HepG2 (cell line): ENCODE results near the gene THOC1. TPM values are rescaled to one million over a fixed set of nuclear protein-coding genes. Genes with fewer than 3 reads are reported as not detected.

Experiments
- ATAC-seq: fragments of 200-7000 bp; cut with Tn5 transposase; 3 replicates; pipeline ENCODE4 v1.9.1; 2020; ENCODE audit warnings: mild to moderate bottlenecking, moderate library complexity
- BruUV-seq: library from RNA; stranded (reverse); fragments of 400-500 nt; replicated peaks from 2 replicates; lab custom pipeline; 2021; lab: Mats Ljungman, UMichigan
- CTCF ChIA-PET: fragments of 300-600 bp; formaldehyde crosslinking; extraction: SDS; loops from one replicate; lab custom pipeline; 2021; ENCODE audit warnings: low total read pairs, inconsistent platforms, low intra/inter-chr PET ratio; lab: Yijun Ruan, JAX
- POLR2A ChIA-PET: fragments of 350-600 bp; sonication (Branson Sonifier 250); formaldehyde crosslinking; loops from one replicate; lab custom pipeline; 2020; ENCODE audit warnings: antibody characterized with exemption, inconsistent platforms; lab: Yijun Ruan, JAX
- DNase-seq: peaks from one replicate; pipeline ENCODE4 v3.0.0-alpha.2; 2015; ENCODE audit warnings: low spot score
- FAIRE-seq: peaks from 3 replicates; lab custom pipeline; 2011; peaks lifted over from hg19 to GRCh38; lab: Jason Lieb, UNC
- H2AFZ ChIP-seq: one replicate; pipeline ENCODE4 v1.6.1; 2011; ENCODE audit warnings: low read length, inconsistent platforms
- H3K27ac ChIP-seq: fragments of 300-600 bp; 3 replicates; pipeline ENCODE4 v1.8.0; 2011; ENCODE audit warnings: mixed run types, mild to moderate bottlenecking, mixed read lengths, low read length, inconsistent platforms; ENCODE audit not compliant: insufficient read depth; ENCODE audit errors: extremely low read length
- H3K27me3 ChIP-seq, 2 experiments: fragments of 200-600 bp in 1 of 2; 2 replicates in 1 of 2; 3 replicates in 1 of 2; pipeline versions ENCODE4 v1.6.0 to v1.8.0; 2011; ENCODE audit warnings: low read length in 2 of 2, mild to moderate bottlenecking in 2 of 2, moderate library complexity in 2 of 2, inconsistent platforms in 1 of 2; ENCODE audit not compliant: insufficient read depth in 2 of 2, control insufficient read depth in 1 of 2
- H3K36me3 ChIP-seq, 2 experiments: fragments of 200-600 bp in 1 of 2; replicated peaks in 1 of 2; 2 replicates in 1 of 2; 3 replicates in 1 of 2; pipeline versions ENCODE4 v1.5.1 to v1.8.0; 2011; ENCODE audit warnings: low read length in 2 of 2, inconsistent platforms in 1 of 2; ENCODE audit not compliant: insufficient read depth in 2 of 2, control insufficient read depth in 1 of 2
- H3K4me1 ChIP-seq: 2 replicates; pipeline ENCODE4 v1.5.1; 2012; ENCODE audit warnings: low read length, inconsistent platforms; ENCODE audit not compliant: insufficient read depth
- H3K4me2 ChIP-seq: 2 replicates; pipeline ENCODE4 v1.6.0; 2011; ENCODE audit warnings: low read depth, low read length, inconsistent platforms
- H3K4me3 ChIP-seq, 3 experiments: fragments of 200-600 bp in 1 of 3; sonication (generic), shearing (Covaris generic) in 1 of 3; replicated peaks in 1 of 3; 2 replicates each; pipeline ENCODE4 v1.5.1; 2011 to 2016; ENCODE audit warnings: low read length in 3 of 3, inconsistent platforms in 2 of 3, low read depth in 2 of 3, mild to moderate bottlenecking in 2 of 3, control low read depth in 1 of 3, mixed read lengths in 1 of 3; ENCODE audit not compliant: insufficient read depth in 1 of 3
- H3K79me2 ChIP-seq: one replicate; pipeline ENCODE4 v1.6.1; 2011; ENCODE audit warnings: low read length, inconsistent platforms; ENCODE audit not compliant: insufficient read depth
- H3K9ac ChIP-seq: 2 replicates; pipeline ENCODE4 v1.6.0; 2011; ENCODE audit warnings: mild to moderate bottlenecking, low read depth, low read length, inconsistent platforms; ENCODE audit not compliant: insufficient read depth
- H3K9me3 ChIP-seq: 2 replicates; pipeline ENCODE4 v1.5.1; 2012; ENCODE audit warnings: mild to moderate bottlenecking, low read length
- H4K20me1 ChIP-seq: 2 replicates; pipeline ENCODE4 v1.6.0; 2011; ENCODE audit warnings: inconsistent platforms, mild to moderate bottlenecking, low read length, moderate library complexity; ENCODE audit not compliant: insufficient read depth
- ARID2 ChIP-seq: sonication (generic); formaldehyde crosslinking; IDR thresholded peaks from 2 replicates; pipeline ENCODE4 v1.8.1; 2022; ENCODE audit warnings: mild to moderate bottlenecking, missing genetic modification reagents, borderline replicate concordance
- HNRNPLL ChIP-seq: fragments of 200-400 bp; formaldehyde crosslinking; IDR thresholded peaks from 2 replicates; pipeline ENCODE4 v1.6.1; 2017; ENCODE audit warnings: mild to moderate bottlenecking, low read depth, low read length; ENCODE audit not compliant: poor library complexity, severe bottlenecking
- REL ChIP-seq: sonication (generic); formaldehyde crosslinking; conservative IDR thresholded peaks from 2 replicates; pipeline ENCODE4 v1.8.0; 2022; ENCODE audit warnings: mild to moderate bottlenecking, missing genetic modification reagents, moderate library complexity
- TFE3 ChIP-seq: IDR thresholded peaks from 2 replicates; pipeline ENCODE4 v1.6.1; 2016
- TSC22D2 ChIP-seq: sonication (generic); formaldehyde crosslinking; IDR thresholded peaks from 2 replicates; pipeline ENCODE4 v1.5.1; 2020; ENCODE audit warnings: missing genetic modification reagents, mild to moderate bottlenecking, borderline replicate concordance
- ZFP90 ChIP-seq: sonication (generic); formaldehyde crosslinking; IDR thresholded peaks from 2 replicates; pipeline ENCODE4 v1.8.0; 2022; ENCODE audit warnings: missing genetic modification reagents, mild to moderate bottlenecking, inconsistent platforms, borderline replicate concordance
- ZNF570 ChIP-seq: sonication (generic); formaldehyde crosslinking; IDR thresholded peaks from 2 replicates; pipeline ENCODE4 v1.4.0; 2020; ENCODE audit warnings: mild to moderate bottlenecking, missing genetic modification reagents, borderline replicate concordance
- ZNF644 ChIP-seq: IDR thresholded peaks from 2 replicates; pipeline ENCODE4 v1.6.1; 2016; ENCODE audit warnings: low read depth
- in situ Hi-C: cut with HindIII; loops from 2 replicates; pipeline ENCODE4 v1.10.0; 2017; ENCODE audit warnings: low pct_unique_long_range_greater_than_20kb; ENCODE audit not compliant: extremely low pct_ligation_motif_present
- intact Hi-C: fragments of 100-400 bp; cut with micrococcal nuclease; formaldehyde crosslinking; loops from one replicate; pipeline ENCODE4 v1.10.0; 2022; ENCODE audit not compliant: unreplicated experiment
- polyA plus RNA-seq, 8 experiments: library from polyadenylated mRNA; depleted of rRNA in 3 of 8; stranded (reverse) in 7 of 8; unstranded in 1 of 8; fragments of >200 nt; fragmentation: Illumina TruSeq in 4 of 8; extraction: Trizol in 4 of 8; gene quantifications; 2 replicates each; pipeline versions ENCODE4 v1.2.1 to v1.2.3, GENCODE V29; 2011 to 2016; ENCODE audit warnings: low read depth in 4 of 8, missing spikeins in 1 of 8, mixed read lengths in 1 of 8; ENCODE audit not compliant: insufficient read depth in 1 of 8
- total RNA-seq, 5 experiments: library from RNA; depleted of rRNA; stranded (reverse); fragments of >200 nt; fragmentation: Illumina TruSeq; extraction: Trizol; gene quantifications; 2 replicates each; pipeline ENCODE4 v1.2.3, GENCODE V29; 2016; ENCODE audit warnings: low read depth in 1 of 5
- TF ChIP-seq, protein P1 (sequence below): sonication (generic); formaldehyde crosslinking; IDR thresholded peaks from 2 replicates; pipeline ENCODE4 v1.4.0; 2020; ENCODE audit warnings: missing genetic modification reagents
- TF ChIP-seq, protein P2 (sequence below): sonication (generic); formaldehyde crosslinking; IDR thresholded peaks from 2 replicates; pipeline ENCODE4 v1.8.0; 2022; ENCODE audit warnings: low read depth, missing genetic modification reagents
- TF ChIP-seq, protein P3 (sequence below): sonication (generic); formaldehyde crosslinking; IDR thresholded peaks from 2 replicates; pipeline ENCODE4 v1.4.0; 2020; ENCODE audit warnings: missing genetic modification reagents
- TF ChIP-seq, protein P4 (sequence below): sonication (generic); formaldehyde crosslinking; IDR thresholded peaks from 2 replicates; pipeline ENCODE4 v1.5.0; 2020; ENCODE audit warnings: missing genetic modification reagents

The THOC1 gene
- total and polyA plus RNA-seq, 2 of the 13 experiments (the other 11 are each of a cell fraction or from before 2014, with no cell fraction given), result 40.6 to 56.7 TPM

DNA sequence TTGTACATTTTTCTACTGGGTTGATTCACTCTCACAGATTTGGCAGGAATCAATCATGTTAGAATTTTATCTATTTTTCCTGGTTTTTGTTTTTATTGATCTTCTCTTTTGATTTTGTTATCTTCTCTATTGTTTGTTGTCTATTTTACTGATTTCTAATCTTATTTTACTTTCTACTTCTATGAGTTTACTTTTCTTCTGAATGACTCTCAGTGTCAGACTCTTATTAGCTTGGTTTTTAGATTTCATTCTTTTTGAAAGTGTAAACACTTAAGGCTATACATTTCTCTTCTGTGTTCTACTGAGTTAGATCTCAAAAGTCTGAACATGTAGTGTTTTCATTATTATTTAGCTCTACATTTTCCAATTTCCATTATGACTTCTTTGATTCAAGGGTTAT, 47.1 kb downstream of the THOC1 start:
- Histone ChIP-seq H3K4me2 (no peak overlapping the region), H3K79me2 (no peaks in the 10 kb centered on the region), H3K9ac (no peak overlapping the region), H3K27me3 (no peaks in the 10 kb centered on the region), H3K9me3 (no peaks in the 10 kb centered on the region), H3K4me3 (no peak overlapping the region), H3K27ac (no peak overlapping the region), H4K20me1 (no peaks in the 10 kb centered on the region), H3K4me1 (peaks cover 12% of the 10 kb centered on the region), H2AFZ (no peak overlapping the region), H3K36me3 (peaks cover 3 to 66% of the 10 kb centered on the region in 2 experiments)
- FAIRE-seq (no peak), DNase-seq (no peak), ATAC-seq (no peak)
- BruUV-seq, result no TSS peak
- in situ Hi-C loops (no loop called here), intact Hi-C loops (no loop called here)
- ChIA-PET POLR2A (no interaction called here), CTCF (no interaction called here)
- TF ChIP-seq TSC22D2 (no peak), ZFP90 (CRISPR knock-in tag) (no peak), TFE3 (CRISPR knock-in tag) (no peak), REL (CRISPR knock-in tag) (no peak), HNRNPLL (no peak), ZNF570 (CRISPR knock-in tag) (no peak), ARID2 (CRISPR knock-in tag) (no peak), ZNF644 (CRISPR knock-in tag) (no peak)
- TF ChIP-seq, protein P1, sequence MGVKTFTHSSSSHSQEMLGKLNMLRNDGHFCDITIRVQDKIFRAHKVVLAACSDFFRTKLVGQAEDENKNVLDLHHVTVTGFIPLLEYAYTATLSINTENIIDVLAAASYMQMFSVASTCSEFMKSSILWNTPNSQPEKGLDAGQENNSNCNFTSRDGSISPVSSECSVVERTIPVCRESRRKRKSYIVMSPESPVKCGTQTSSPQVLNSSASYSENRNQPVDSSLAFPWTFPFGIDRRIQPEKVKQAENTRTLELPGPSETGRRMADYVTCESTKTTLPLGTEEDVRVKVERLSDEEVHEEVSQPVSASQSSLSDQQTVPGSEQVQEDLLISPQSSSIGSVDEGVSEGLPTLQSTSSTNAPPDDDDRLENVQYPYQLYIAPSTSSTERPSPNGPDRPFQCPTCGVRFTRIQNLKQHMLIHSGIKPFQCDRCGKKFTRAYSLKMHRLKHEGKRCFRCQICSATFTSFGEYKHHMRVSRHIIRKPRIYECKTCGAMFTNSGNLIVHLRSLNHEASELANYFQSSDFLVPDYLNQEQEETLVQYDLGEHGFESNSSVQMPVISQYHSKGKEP, result no peak
- TF ChIP-seq, protein P2, sequence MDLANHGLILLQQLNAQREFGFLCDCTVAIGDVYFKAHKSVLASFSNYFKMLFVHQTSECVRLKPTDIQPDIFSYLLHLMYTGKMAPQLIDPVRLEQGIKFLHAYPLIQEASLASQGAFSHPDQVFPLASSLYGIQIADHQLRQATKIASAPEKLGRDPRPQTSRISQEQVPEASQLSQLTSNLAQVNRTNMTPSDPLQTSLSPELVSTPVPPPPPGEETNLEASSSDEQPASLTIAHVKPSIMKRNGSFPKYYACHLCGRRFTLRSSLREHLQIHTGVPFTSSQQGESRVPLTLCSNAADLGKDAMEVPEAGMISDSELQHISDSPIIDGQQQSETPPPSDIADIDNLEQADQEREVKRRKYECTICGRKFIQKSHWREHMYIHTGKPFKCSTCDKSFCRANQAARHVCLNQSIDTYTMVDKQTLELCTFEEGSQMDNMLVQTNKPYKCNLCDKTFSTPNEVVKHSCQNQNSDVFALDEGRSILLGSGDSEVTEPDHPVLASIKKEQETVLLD (CRISPR knock-in tag), result no peak
- TF ChIP-seq, protein P3, sequence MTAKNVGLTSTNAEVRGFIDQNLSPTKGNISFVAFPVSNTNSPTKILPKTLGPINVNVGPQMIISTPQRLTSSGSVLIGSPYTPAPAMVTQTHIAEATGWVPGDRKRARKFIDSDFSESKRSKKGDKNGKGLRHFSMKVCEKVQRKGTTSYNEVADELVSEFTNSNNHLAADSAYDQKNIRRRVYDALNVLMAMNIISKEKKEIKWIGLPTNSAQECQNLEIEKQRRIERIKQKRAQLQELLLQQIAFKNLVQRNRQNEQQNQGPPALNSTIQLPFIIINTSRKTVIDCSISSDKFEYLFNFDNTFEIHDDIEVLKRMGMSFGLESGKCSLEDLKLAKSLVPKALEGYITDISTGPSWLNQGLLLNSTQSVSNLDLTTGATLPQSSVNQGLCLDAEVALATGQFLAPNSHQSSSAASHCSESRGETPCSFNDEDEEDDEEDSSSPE (CRISPR knock-in tag), result no peak
- TF ChIP-seq, protein P4, sequence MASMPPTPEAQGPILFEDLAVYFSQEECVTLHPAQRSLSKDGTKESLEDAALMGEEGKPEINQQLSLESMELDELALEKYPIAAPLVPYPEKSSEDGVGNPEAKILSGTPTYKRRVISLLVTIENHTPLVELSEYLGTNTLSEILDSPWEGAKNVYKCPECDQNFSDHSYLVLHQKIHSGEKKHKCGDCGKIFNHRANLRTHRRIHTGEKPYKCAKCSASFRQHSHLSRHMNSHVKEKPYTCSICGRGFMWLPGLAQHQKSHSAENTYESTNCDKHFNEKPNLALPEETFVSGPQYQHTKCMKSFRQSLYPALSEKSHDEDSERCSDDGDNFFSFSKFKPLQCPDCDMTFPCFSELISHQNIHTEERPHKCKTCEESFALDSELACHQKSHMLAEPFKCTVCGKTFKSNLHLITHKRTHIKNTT (CRISPR knock-in tag), result no peak
